Esophagus squamous epithelium (tissue), 5 donors: ENCODE measurements around the gene SOX18. TPM values are rescaled to one million over a fixed set of nuclear protein-coding genes. Genes with fewer than 3 reads are reported as not detected.
A peak's percentile ranks its signal among the peaks of the same experiment; 100 is the strongest.

Experiments used
- DNase-seq: peaks from one replicate; lab custom pipeline; 2025; lab: John Stamatoyannopoulos, UW
- H3K27ac ChIP-seq, 4 donors: fragments of 200-600 bp; sonication (generic); one replicate each; pipeline ENCODE4 v1.5.1; 2016 to 2019; ENCODE audit warnings: mild to moderate bottlenecking in 1 of 4
- H3K27me3 ChIP-seq, 4 donors: fragments of 200-600 bp; sonication (generic); 1 replicate in 3 of 4; 2 replicates in 1 of 4; pipeline versions ENCODE4 v1.5.1 to v1.6.0; 2017 to 2021; ENCODE audit warnings: antibody characterized with exemption in 1 of 4
- H3K36me3 ChIP-seq, 3 donors: fragments of 200-600 bp; sonication (generic); one replicate each; pipeline ENCODE4 v1.5.1; 2016 to 2019
- H3K4me1 ChIP-seq, 3 donors: fragments of 200-600 bp; sonication (generic); one replicate each; pipeline ENCODE4 v1.5.1; 2017 to 2019
- H3K4me3 ChIP-seq, 4 donors: fragments of 200-600 bp; sonication (generic); 1 replicate in 3 of 4; 2 replicates in 1 of 4; pipeline ENCODE4 v1.5.1; 2016 to 2019; ENCODE audit warnings: mild to moderate bottlenecking in 2 of 4, moderate library complexity in 1 of 4
- H3K9me3 ChIP-seq, 3 donors: fragments of 200-600 bp; sonication (generic); one replicate each; pipeline ENCODE4 v1.5.1; 2016 to 2019
- CTCF ChIP-seq, 6 experiments: fragments of 450-650 bp in 4 of 6; fragments of 200-600 bp in 2 of 6; sonication (generic) in 2 of 6; IDR thresholded peaks; one replicate each; pipeline ENCODE4 v1.5.1; 2016 to 2019; ENCODE audit warnings: antibody characterized with exemption in 6 of 6, mild to moderate bottlenecking in 4 of 6, moderate library complexity in 4 of 6
- POLR2A ChIP-seq, 4 donors: fragments of 450-650 bp; IDR thresholded peaks; one replicate each; pipeline ENCODE4 v1.6.1; 2017; ENCODE audit warnings: antibody characterized with exemption in 4 of 4, mild to moderate bottlenecking in 4 of 4, moderate library complexity in 3 of 4
- WGBS, 2 donors: methylation state at CpG; one replicate each; pipeline ENCODE4 v1.1.5; 2018; 5-methylcytosine and 5-hydroxymethylcytosine counted together
- intact Hi-C: fragments of 100-400 bp; cut with DNase I; formaldehyde crosslinking; loops from one replicate; pipeline ENCODE4 v1.15.0; 2022
- total RNA-seq, 4 donors: library from RNA; depleted of rRNA; stranded (reverse); fragments of >200 nt; gene quantifications; one replicate each; pipeline ENCODE4 v1.1.0, GENCODE V29; 2016
- donor health status: DM: yes; HTN: yes; CAD: no.

The SOX18 gene
- total RNA-seq, 4 donors from 2014 or later: 1.3 to 4.5 (median 3.9) TPM

GRCh38 chr20:64077541-64077875, 28.1 kb upstream of the SOX18 start:
- Histone ChIP-seq H3K9me3 (no peaks in the 10 kb centered on the region), H3K4me3 (peak overlapping the region in 3 of 4 donors; percentile 59 to 89 (median 80)), H3K27ac (peak overlapping the region in 2 of 4 donors; percentile 46 to 61), H3K36me3 (peaks cover 0 to 31% (median 10%) of the 10 kb centered on the region in 3 donors), H3K27me3 (peaks cover 0 to 13% (median 0%) of the 10 kb centered on the region in 4 donors), H3K4me1 (peaks cover 16 to 74% (median 33%) of the 10 kb centered on the region in 3 donors)
- DNase-seq: no peak
- WGBS, 2 donors: no CpG with 5 or more reads among the region's 7 CpGs
- intact Hi-C loops: no loop called here
- no peak for TF ChIP-seq POLR2A (IDR thresholded peaks at IDR 0.05)
- no peak for TF ChIP-seq CTCF (IDR thresholded peaks at IDR 0.05)

- Histone ChIP-seq H3K36me3 (peaks cover 4 to 35% (median 10%) of the 10 kb centered on the region in 3 donors), H3K27ac (peak overlapping the region in 2 of 4 donors; percentile 46 to 61), H3K4me3 (peak overlapping the region in 3 of 4 donors; percentile 59 to 89 (median 80)), H3K27me3 (peaks cover 0 to 9% (median 0%) of the 10 kb centered on the region in 4 donors), H3K4me1 (peaks cover 16 to 69% (median 33%) of the 10 kb centered on the region in 3 donors), H3K9me3 (no peaks in the 10 kb centered on the region)
- intact Hi-C loops: no loop called here
- no CpG with 5 or more reads among the region's 8 CpGs for WGBS, 2 donors
- TF ChIP-seq CTCF (IDR thresholded peaks at IDR 0.05) (no peak), POLR2A (IDR thresholded peaks at IDR 0.05) (no peak)
- DNase-seq: no peak
Measured at GRCh38 chr20:64077094-64077493, 27.7 kb upstream of the SOX18 start.

GRCh38 chr20:64076061-64076997, 26.9 kb upstream of the SOX18 start:
- no peak for DNase-seq
- intact Hi-C loops: no loop called here
- H3K27ac ChIP-seq: peak overlapping the region in 2 of 4 donors; percentile 3 to 46
- peaks cover 4 to 42% (median 10%) of the 10 kb centered on the region in 3 donors for H3K36me3 ChIP-seq
- 84% methylated on average over 3 of the region's 22 CpGs; no CpG with 5 or more reads in 1 of the 2 donors for WGBS, 2 donors
- peaks cover 16 to 62% (median 33%) of the 10 kb centered on the region in 3 donors for H3K4me1 ChIP-seq
- H3K9me3 ChIP-seq: no peaks in the 10 kb centered on the region
- H3K4me3 ChIP-seq: peak overlapping the region in 3 of 4 donors; percentile 59 to 89 (median 80)
- TF ChIP-seq POLR2A (IDR thresholded peaks at IDR 0.05) (no peak), CTCF (IDR thresholded peaks at IDR 0.05) (no peak)
- peaks cover 0 to 1% (median 0%) of the 10 kb centered on the region in 4 donors for H3K27me3 ChIP-seq

GRCh38 chr20:64075556-64075955, 26.1 kb upstream of the SOX18 start:
- DNase-seq: no peak
- Histone ChIP-seq H3K27ac (no peak overlapping the region), H3K4me3 (no peak overlapping the region), H3K36me3 (peaks cover 4 to 45% (median 10%) of the 10 kb centered on the region in 3 donors), H3K4me1 (peaks cover 16 to 56% (median 33%) of the 10 kb centered on the region in 3 donors), H3K9me3 (no peaks in the 10 kb centered on the region), H3K27me3 (no peaks in the 10 kb centered on the region)
- TF ChIP-seq POLR2A (IDR thresholded peaks at IDR 0.05): no peak
- no peak for TF ChIP-seq CTCF (IDR thresholded peaks at IDR 0.05)
- intact Hi-C loops: no loop called here
- 88 to 89% methylated on average over 8 to 11 of the region's 12 CpGs for WGBS, 2 donors

- Histone ChIP-seq H3K27me3 (no peaks in the 10 kb centered on the region), H3K9me3 (no peaks in the 10 kb centered on the region), H3K4me1 (peaks cover 16 to 50% (median 33%) of the 10 kb centered on the region in 3 donors), H3K36me3 (peaks cover 4 to 49% (median 10%) of the 10 kb centered on the region in 3 donors), H3K4me3 (no peak overlapping the region), H3K27ac (no peak overlapping the region)
- intact Hi-C loops: no loop called here
- no peak for TF ChIP-seq POLR2A (IDR thresholded peaks at IDR 0.05)
- TF ChIP-seq CTCF (IDR thresholded peaks at IDR 0.05): no peak
- WGBS, 2 donors: 83 to 87% methylated on average over 4 to 7 of the region's 8 CpGs
- no peak for DNase-seq
Measured at GRCh38 chr20:64074963-64075362, 25.5 kb upstream of the SOX18 start.
